PC-9 (cell line): ENCODE results near the gene B3GNT7. TPM values are rescaled to one million over a fixed set of nuclear protein-coding genes. Genes with fewer than 3 reads are reported as not detected.
A peak's percentile ranks its signal among the peaks of the same experiment; 100 is the strongest.

Experiments used
- BruUV-seq: library from RNA; stranded (reverse); fragments of 400-500 nt; replicated peaks from 2 replicates; lab custom pipeline; 2021; lab: Mats Ljungman, UMichigan
- CTCF ChIA-PET: fragments of 300-600 bp; sonication (Branson Sonifier 250); formaldehyde crosslinking; loops from one replicate; lab custom pipeline; 2022; ENCODE audit warnings: antibody characterized with exemption; lab: Charles Lee
- POLR2A ChIA-PET: fragments of 300-600 bp; sonication (Branson Sonifier 250); formaldehyde crosslinking; loops from one replicate; lab custom pipeline; 2022; ENCODE audit warnings: antibody characterized with exemption; ENCODE audit not compliant: unreplicated experiment; lab: Charles Lee
- DNase-seq, 2 experiments: peaks; one replicate each; pipeline versions ENCODE4 v3.0.0 to v3.0.0-alpha.2; 2015 to 2022; ENCODE audit warnings: mixed read lengths in 1 of 2
- H2AFZ ChIP-seq: fragments of 200-600 bp; sonication (generic); 2 replicates; pipeline ENCODE4 v1.8.1; 2017; ENCODE audit warnings: antibody characterized with exemption
- H3F3A ChIP-seq: fragments of 200-600 bp; sonication (generic); 2 replicates; pipeline ENCODE4 v1.8.1; 2017; ENCODE audit warnings: antibody characterized with exemption, mild to moderate bottlenecking, low read depth; ENCODE audit not compliant: insufficient read depth
- H3K27ac ChIP-seq: fragments of 200-600 bp; sonication (generic); 2 replicates; pipeline ENCODE4 v1.6.1; 2016; ENCODE audit warnings: mixed run types
- H3K27me3 ChIP-seq: fragments of 200-600 bp; sonication (generic); 2 replicates; pipeline ENCODE4 v1.6.1; 2016; ENCODE audit warnings: low read depth, mixed run types; ENCODE audit not compliant: insufficient read depth
- H3K36me3 ChIP-seq: fragments of 200-600 bp; sonication (generic); 2 replicates; pipeline ENCODE4 v1.6.1; 2016; ENCODE audit warnings: low read depth, mixed run types
- H3K4me1 ChIP-seq: fragments of 200-600 bp; sonication (generic); replicated peaks from 2 replicates; pipeline ENCODE4 v1.6.1; 2016; ENCODE audit warnings: mixed run types; ENCODE audit not compliant: insufficient read depth
- H3K4me2 ChIP-seq: fragments of 200-600 bp; sonication (generic); 2 replicates; pipeline ENCODE4 v1.6.1; 2017; ENCODE audit warnings: mixed run types
- H3K4me3 ChIP-seq: fragments of 200-600 bp; sonication (generic); 2 replicates; pipeline ENCODE4 v1.6.1; 2016; ENCODE audit warnings: mixed run types
- H3K79me2 ChIP-seq: fragments of 200-600 bp; sonication (generic); 2 replicates; pipeline ENCODE4 v1.6.1; 2017; ENCODE audit warnings: low read depth, mixed run types
- H3K9me2 ChIP-seq: fragments of 200-600 bp; sonication (generic); 2 replicates; pipeline ENCODE4 v1.8.1; 2017; ENCODE audit warnings: mild to moderate bottlenecking; ENCODE audit not compliant: insufficient read depth
- H3K9me3 ChIP-seq: fragments of 200-600 bp; sonication (generic); 2 replicates; pipeline ENCODE4 v1.8.1; 2016; ENCODE audit warnings: low read depth; ENCODE audit not compliant: insufficient read depth
- H4K20me1 ChIP-seq: fragments of 200-600 bp; sonication (generic); 2 replicates; pipeline ENCODE4 v1.8.1; 2017; ENCODE audit not compliant: insufficient read depth
- CTCF ChIP-seq: fragments of 200-600 bp; sonication (generic); conservative IDR thresholded peaks from 2 replicates; pipeline ENCODE4 v1.6.1; 2017; ENCODE audit warnings: mixed run types, antibody characterized with exemption, mild to moderate bottlenecking, moderate library complexity
- EZH2 ChIP-seq: fragments of 200-600 bp; sonication (generic); IDR thresholded peaks from 2 replicates; pipeline ENCODE4 v1.8.0; 2017; ENCODE audit warnings: antibody characterized with exemption, low read depth
- intact Hi-C: fragments of 100-400 bp; cut with micrococcal nuclease; formaldehyde crosslinking; loops from one replicate; pipeline ENCODE4 v1.10.0; 2022; ENCODE audit not compliant: unreplicated experiment
- total RNA-seq: library from RNA; stranded (reverse); gene quantifications from 2 replicates; pipeline ENCODE4 v1.2.3, GENCODE V29; 2021

B3GNT7 gene
- total RNA-seq, 1 experiment from 2014 or later: 14.0 TPM

- no peaks in the 10 kb centered on the region for H3K79me2 ChIP-seq
- TF ChIP-seq EZH2 (no peak), CTCF (no peak)
- no peaks in the 10 kb centered on the region for H3K9me2 ChIP-seq
- H3K27me3 ChIP-seq: no peaks in the 10 kb centered on the region
- H3K4me2 ChIP-seq: no peak overlapping the region
- no peak overlapping the region for H2AFZ ChIP-seq
- peaks cover 24% of the 10 kb centered on the region; the same call in 1 of the 2 replicates for H3F3A ChIP-seq
- no peak overlapping the region for H3K4me3 ChIP-seq
- POLR2A ChIA-PET: no interaction called here
- peaks cover 58% of the 10 kb centered on the region for H3K4me1 ChIP-seq
- CTCF ChIA-PET: no interaction called here
- no peaks in the 10 kb centered on the region for H3K9me3 ChIP-seq
- no peak overlapping the region for H3K27ac ChIP-seq
- no peaks in the 10 kb centered on the region for H4K20me1 ChIP-seq
- intact Hi-C loops: no loop called here
- BruUV-seq: no TSS peak
- no peak for DNase-seq
- no peaks in the 10 kb centered on the region for H3K36me3 ChIP-seq
These were observed 18.7 kb upstream of the B3GNT7 start for GRCh38 chr2:231376857-231377256.

GRCh38 chr2:231378026-231378722 is 17.3 kb upstream of the B3GNT7 start:
- BruUV-seq: no TSS peak
- no peak overlapping the region for H3K4me3 ChIP-seq
- intact Hi-C loops: loop anchor here (1.0 kb wide), 1 partner anchor 13 kb away; no protein-coding TSS in a partner anchor
- H3K79me2 ChIP-seq: no peaks in the 10 kb centered on the region
- H3K4me2 ChIP-seq: peak overlapping the region; percentile 69
- H2AFZ ChIP-seq: peak overlapping the region; percentile 65; the same call in 1 of the 2 replicates
- H3K9me3 ChIP-seq: no peaks in the 10 kb centered on the region
- peak overlapping the region; percentile 68 for H3K27ac ChIP-seq
- CTCF ChIA-PET: no interaction called here
- peaks cover 53% of the 10 kb centered on the region for H3K4me1 ChIP-seq
- H3K36me3 ChIP-seq: no peaks in the 10 kb centered on the region
- POLR2A ChIA-PET: interaction anchor here (0.5 kb wide), 1 partner anchor 22 kb away, joined by 9 read pairs; no protein-coding TSS in a partner anchor
- H3F3A ChIP-seq: peaks cover 24% of the 10 kb centered on the region; the same call in 1 of the 2 replicates
- peak; percentile 72 to 84 for DNase-seq
- no peak for TF ChIP-seq CTCF
- H3K9me2 ChIP-seq: no peaks in the 10 kb centered on the region
- no peaks in the 10 kb centered on the region for H4K20me1 ChIP-seq
- H3K27me3 ChIP-seq: no peaks in the 10 kb centered on the region

- no peaks in the 10 kb centered on the region for H3K36me3 ChIP-seq
- ChIA-PET CTCF (no interaction called here), POLR2A (no interaction called here)
- H3K4me2 ChIP-seq: no peak overlapping the region
- TF ChIP-seq CTCF (no peak), EZH2 (no peak)
- intact Hi-C loops: no loop called here
- BruUV-seq: no TSS peak
- no peaks in the 10 kb centered on the region for H3K27me3 ChIP-seq
- H3K79me2 ChIP-seq: no peaks in the 10 kb centered on the region
- no peaks in the 10 kb centered on the region for H3K9me3 ChIP-seq
- H2AFZ ChIP-seq: no peak overlapping the region
- no peaks in the 10 kb centered on the region for H4K20me1 ChIP-seq
- peak overlapping the region; percentile 68 for H3K27ac ChIP-seq
- peaks cover 24% of the 10 kb centered on the region; the same call in 1 of the 2 replicates for H3F3A ChIP-seq
- H3K9me2 ChIP-seq: no peaks in the 10 kb centered on the region
- peaks cover 43% of the 10 kb centered on the region for H3K4me1 ChIP-seq
- peak; percentile 50 to 65 for DNase-seq
- H3K4me3 ChIP-seq: no peak overlapping the region
These were observed 16.0 kb upstream of the B3GNT7 start for GRCh38 chr2:231379266-231380215.
